ENCODE results near the gene SPNS3.

The SPNS3 gene

GRCh38 chr17:4474093-4474492, 40.4 kb downstream of the SPNS3 start:
- no peak for DNase-seq

- DNase-seq, result no peak
Observed at GRCh38 chr17:4475001-4475400, 41.3 kb downstream of the SPNS3 start.

GRCh38 chr17:4475463-4475862, 41.7 kb downstream of the SPNS3 start:
- no peak for DNase-seq

- DNase-seq, result no peak
Observed at GRCh38 chr17:4476017-4476416, 42.3 kb downstream of the SPNS3 start.

GRCh38 chr17:4476511-4477070, 42.9 kb downstream of the SPNS3 start:
- no peak for DNase-seq

- DNase-seq, result no peak
Observed at GRCh38 chr17:4477255-4477791, 43.6 kb downstream of the SPNS3 start.

- no peak for DNase-seq
Observed at GRCh38 chr17:4478318-4478830, 44.6 kb downstream of the SPNS3 start.

- DNase-seq, result no peak
Observed at GRCh38 chr17:4479340-4479981, 45.7 kb downstream of the SPNS3 start.

- DNase-seq, result no peak
Observed at GRCh38 chr17:4479982-4480751, 46.4 kb downstream of the SPNS3 start.

- DNase-seq, result peak in 2 of 5 experiments; percentile 27 to 84
Observed at GRCh38 chr17:4480929-4481898, 47.5 kb downstream of the SPNS3 start.

- no peak for DNase-seq
Observed at GRCh38 chr17:4482338-4483011, 48.7 kb downstream of the SPNS3 start.

GRCh38 chr17:4483012-4483840, 49.5 kb downstream of the SPNS3 start:
- DNase-seq, result no peak

- DNase-seq, result peak in 4 of 5 experiments; percentile 25 to 84 (median 34)
Observed at GRCh38 chr17:4485676-4486646, 52.2 kb downstream of the SPNS3 start.

GRCh38 chr17:4487296-4487695, 53.6 kb downstream of the SPNS3 start:
- no peak for DNase-seq

- no peak for DNase-seq
Observed at GRCh38 chr17:4487820-4488716, 54.3 kb downstream of the SPNS3 start.

- no peak for DNase-seq
Observed at GRCh38 chr17:4488989-4489595, 55.4 kb downstream of the SPNS3 start.

GRCh38 chr17:4490109-4490591, 56.4 kb downstream of the SPNS3 start:
- no peak for DNase-seq

GRCh38 chr17:4490637-4491061, 56.9 kb downstream of the SPNS3 start:
- DNase-seq, result no peak

All from T-helper 2 cell (primary cell).